C4-2B (cell line): ENCODE results near the gene PAK1.

ENCODE experiments used
- CTCF ChIP-seq: fragments of 450-650 bp; conservative IDR thresholded peaks from 2 replicates; pipeline ENCODE4 v1.5.1; 2017; ENCODE audit warnings: mild to moderate bottlenecking
- ZFX ChIP-seq: fragments of 450-650 bp; IDR thresholded peaks from 2 replicates; pipeline ENCODE4 v1.6.1; 2017

DNA sequence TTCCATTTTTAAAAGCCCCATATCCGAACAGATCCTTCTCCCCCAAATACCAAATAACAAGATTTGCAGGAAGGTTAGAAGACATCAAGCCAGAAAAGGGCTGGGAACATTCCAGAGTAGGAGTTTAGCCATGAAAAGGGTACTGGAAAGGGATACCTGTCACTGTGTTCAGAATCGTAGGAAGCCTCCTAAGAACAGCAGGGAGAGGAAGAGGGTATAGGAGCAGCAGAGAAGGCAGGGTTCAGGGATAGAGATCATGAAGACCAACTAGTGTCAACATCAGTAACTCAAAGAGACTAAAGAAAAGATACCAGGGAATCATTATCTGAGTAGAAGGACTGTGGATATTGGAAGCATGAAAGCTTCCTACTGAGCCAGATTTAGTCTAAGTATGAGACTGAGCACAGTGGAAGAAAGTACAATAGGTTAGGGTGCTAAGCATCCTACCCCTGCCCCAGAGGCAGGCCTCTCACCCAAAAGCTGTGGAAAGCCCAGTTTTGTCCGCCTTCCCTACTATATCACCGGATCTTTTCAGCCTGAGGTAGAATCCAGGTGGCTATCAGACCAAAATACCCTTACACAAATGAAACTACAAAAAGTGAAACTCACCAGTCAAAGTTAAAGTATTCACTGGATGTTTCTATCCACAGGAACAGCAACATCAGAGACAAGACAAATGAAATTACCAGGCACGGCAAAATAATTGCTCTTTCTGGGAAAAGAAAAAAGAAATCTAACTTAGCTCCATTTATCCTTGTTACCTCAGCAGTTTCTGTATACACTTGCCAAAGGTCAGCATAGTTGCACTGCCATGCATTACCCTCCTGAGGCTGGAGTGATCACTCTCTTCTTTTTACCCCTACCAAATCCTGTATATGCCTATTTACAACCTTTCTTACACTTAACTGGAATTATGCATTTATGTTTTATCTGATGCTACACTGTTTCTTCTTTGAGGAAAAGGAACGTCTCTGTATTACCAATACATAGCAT lies 189.1 kb downstream of the PAK1 start:
- TF ChIP-seq CTCF (no peak), ZFX (no peak)
